ENCODE measurements around the gene PNLDC1. TPM values are rescaled to one million over a fixed set of nuclear protein-coding genes. Genes with fewer than 3 reads are reported as not detected.

PNLDC1 gene
- total and polyA plus RNA-seq, 2 experiments from 2014 or later, result 0.11 TPM; not detected in 1

DNA sequence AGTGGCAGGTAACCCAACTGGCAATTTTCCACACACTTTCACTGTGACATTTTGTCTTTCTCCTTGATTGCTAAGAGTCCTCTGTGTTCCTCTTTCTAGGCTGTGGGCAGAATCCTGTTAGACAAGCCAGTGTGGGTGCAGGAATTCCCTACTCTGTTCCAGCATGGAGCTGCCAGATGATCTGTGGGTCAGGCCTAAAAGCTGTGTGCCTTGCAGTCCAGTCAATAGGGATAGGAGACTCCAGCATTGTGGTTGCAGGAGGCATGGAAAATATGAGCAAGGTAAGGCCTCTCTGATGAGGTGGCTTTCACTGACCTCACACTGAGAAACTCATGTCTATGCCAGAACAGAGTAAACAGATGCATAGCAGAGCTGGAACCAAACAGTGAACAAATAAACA, 33.2 kb upstream of the PNLDC1 start:
- Histone ChIP-seq H4K20me1 (ENCODE audit: insufficient read depth, poor library complexity, severe bottlenecking) (no peaks in the 10 kb centered on the region), H3K4me3 (no peak overlapping the region), H3K4me2 (no peak overlapping the region), H3K9me2 (replicated peaks; ENCODE audit: insufficient read depth) (no peaks in the 10 kb centered on the region), H2AFZ (no peak overlapping the region), H3K9me3 (ENCODE audit: low read depth) (no peaks in the 10 kb centered on the region), H3K36me3 (replicated peaks; ENCODE audit: insufficient read depth, low read depth) (no peaks in the 10 kb centered on the region), H3K27me3 (no peaks in the 10 kb centered on the region), H3K27ac (no peak overlapping the region), H3K4me1 (ENCODE audit: insufficient read depth) (peaks cover 7% of the 10 kb centered on the region), H3K79me2 (peaks cover 31% of the 10 kb centered on the region)
- no peak for TF ChIP-seq EZH2phosphoT487 (IDR thresholded peaks at IDR 0.05; ENCODE audit: low read depth, severe bottlenecking, unreplicated experiment)
- TF ChIP-seq EZH2 (IDR thresholded peaks at IDR 0.05; ENCODE audit: borderline replicate concordance), result no peak
- TF ChIP-seq, protein P1, sequence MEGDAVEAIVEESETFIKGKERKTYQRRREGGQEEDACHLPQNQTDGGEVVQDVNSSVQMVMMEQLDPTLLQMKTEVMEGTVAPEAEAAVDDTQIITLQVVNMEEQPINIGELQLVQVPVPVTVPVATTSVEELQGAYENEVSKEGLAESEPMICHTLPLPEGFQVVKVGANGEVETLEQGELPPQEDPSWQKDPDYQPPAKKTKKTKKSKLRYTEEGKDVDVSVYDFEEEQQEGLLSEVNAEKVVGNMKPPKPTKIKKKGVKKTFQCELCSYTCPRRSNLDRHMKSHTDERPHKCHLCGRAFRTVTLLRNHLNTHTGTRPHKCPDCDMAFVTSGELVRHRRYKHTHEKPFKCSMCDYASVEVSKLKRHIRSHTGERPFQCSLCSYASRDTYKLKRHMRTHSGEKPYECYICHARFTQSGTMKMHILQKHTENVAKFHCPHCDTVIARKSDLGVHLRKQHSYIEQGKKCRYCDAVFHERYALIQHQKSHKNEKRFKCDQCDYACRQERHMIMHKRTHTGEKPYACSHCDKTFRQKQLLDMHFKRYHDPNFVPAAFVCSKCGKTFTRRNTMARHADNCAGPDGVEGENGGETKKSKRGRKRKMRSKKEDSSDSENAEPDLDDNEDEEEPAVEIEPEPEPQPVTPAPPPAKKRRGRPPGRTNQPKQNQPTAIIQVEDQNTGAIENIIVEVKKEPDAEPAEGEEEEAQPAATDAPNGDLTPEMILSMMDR (IDR thresholded peaks at IDR 0.05; ENCODE audit: poor library complexity), result no peak
- no peak for DNase-seq (ENCODE audit: low spot score)

DNA sequence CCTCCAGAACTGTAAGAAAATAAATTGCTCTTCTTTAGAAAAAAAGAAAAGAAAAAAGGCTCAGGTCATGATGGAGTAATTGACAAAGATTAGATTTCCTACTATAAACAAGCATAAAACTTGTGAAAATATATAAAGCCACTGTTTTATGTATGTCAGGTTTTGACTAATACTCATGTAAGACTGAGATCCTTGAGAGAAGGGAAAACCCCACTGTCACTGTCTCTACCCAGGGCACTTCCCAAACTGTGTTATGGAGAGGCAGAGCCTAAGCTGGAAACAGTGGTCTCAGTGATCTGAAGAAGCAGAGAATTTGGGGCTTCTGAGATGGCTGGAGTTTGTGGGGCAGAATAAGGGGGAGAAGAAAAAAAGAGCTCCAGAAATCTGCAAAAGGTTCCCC, 30.6 kb upstream of the PNLDC1 start:
- peaks cover 12% of the 10 kb centered on the region for H3K79me2 ChIP-seq
- H4K20me1 ChIP-seq (ENCODE audit: insufficient read depth, poor library complexity, severe bottlenecking), result no peaks in the 10 kb centered on the region
- no peaks in the 10 kb centered on the region for H3K4me1 ChIP-seq (ENCODE audit: insufficient read depth)
- H2AFZ ChIP-seq, result no peak overlapping the region
- H3K27ac ChIP-seq, result no peak overlapping the region
- H3K27me3 ChIP-seq, result no peaks in the 10 kb centered on the region
- H3K4me2 ChIP-seq, result no peak overlapping the region
- no peaks in the 10 kb centered on the region for H3K36me3 ChIP-seq (replicated peaks; ENCODE audit: insufficient read depth, low read depth)
- H3K9me3 ChIP-seq (ENCODE audit: low read depth), result no peaks in the 10 kb centered on the region
- no peak for DNase-seq (ENCODE audit: low spot score)
- no peak for TF ChIP-seq EZH2 (IDR thresholded peaks at IDR 0.05; ENCODE audit: borderline replicate concordance)
- TF ChIP-seq, protein P1 (IDR thresholded peaks at IDR 0.05; ENCODE audit: poor library complexity), result no peak
- TF ChIP-seq EZH2phosphoT487 (IDR thresholded peaks at IDR 0.05; ENCODE audit: low read depth, severe bottlenecking, unreplicated experiment), result no peak
- H3K4me3 ChIP-seq, result no peak overlapping the region
- no peaks in the 10 kb centered on the region for H3K9me2 ChIP-seq (replicated peaks; ENCODE audit: insufficient read depth)

DNA sequence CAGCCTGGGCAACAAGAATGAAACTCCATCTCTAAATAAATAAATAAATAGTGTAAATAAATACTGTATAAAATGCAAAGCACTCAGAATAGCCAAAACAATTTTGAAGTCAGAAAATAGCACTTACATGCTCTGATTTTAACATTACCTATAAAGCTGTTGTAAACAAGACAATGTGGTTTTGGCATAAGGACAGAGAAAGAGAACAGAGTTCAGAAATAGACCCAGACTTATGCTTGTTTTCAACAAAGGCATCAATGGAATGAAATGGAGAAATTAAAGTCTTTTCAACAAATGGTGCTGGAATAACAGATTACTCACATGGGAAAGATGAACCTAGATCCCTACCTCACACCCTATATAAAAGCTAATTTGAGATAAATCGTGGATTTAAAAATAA, 27.9 kb upstream of the PNLDC1 start:
- no peak overlapping the region for H3K27ac ChIP-seq
- no peaks in the 10 kb centered on the region for H3K9me2 ChIP-seq (replicated peaks; ENCODE audit: insufficient read depth)
- TF ChIP-seq, protein P1 (IDR thresholded peaks at IDR 0.05; ENCODE audit: poor library complexity), result no peak
- no peak for TF ChIP-seq EZH2 (IDR thresholded peaks at IDR 0.05; ENCODE audit: borderline replicate concordance)
- TF ChIP-seq EZH2phosphoT487 (IDR thresholded peaks at IDR 0.05; ENCODE audit: low read depth, severe bottlenecking, unreplicated experiment), result no peak
- H4K20me1 ChIP-seq (ENCODE audit: insufficient read depth, poor library complexity, severe bottlenecking), result no peaks in the 10 kb centered on the region
- H3K27me3 ChIP-seq, result no peaks in the 10 kb centered on the region
- 47% methylated on average over 1 of the region's 1 CpG for WGBS (ENCODE audit: low lambda C conversion rate, missing lambda C conversion rate)
- no peak for DNase-seq (ENCODE audit: low spot score)
- no peaks in the 10 kb centered on the region for H3K36me3 ChIP-seq (replicated peaks; ENCODE audit: insufficient read depth, low read depth)
- H3K4me2 ChIP-seq, result no peak overlapping the region
- H2AFZ ChIP-seq, result no peak overlapping the region
- no peaks in the 10 kb centered on the region for H3K4me1 ChIP-seq (ENCODE audit: insufficient read depth)
- no peaks in the 10 kb centered on the region for H3K9me3 ChIP-seq (ENCODE audit: low read depth)
- H3K79me2 ChIP-seq, result no peaks in the 10 kb centered on the region
- H3K4me3 ChIP-seq, result no peak overlapping the region

Measured in hepatocyte (in vitro differentiated cells).